GM12878 (cell line): ENCODE results near the gene CLDN24. TPM values are rescaled to one million over a fixed set of nuclear protein-coding genes. Genes with fewer than 3 reads are reported as not detected.

Experiments
- ATAC-seq: fragments of 200-7000 bp; cut with Tn5 transposase; 3 replicates; pipeline ENCODE4 v1.9.1; 2020; ENCODE audit warnings: mild to moderate bottlenecking, moderate library complexity
- BruUV-seq: library from RNA; stranded (reverse); fragments of 400-500 nt; replicated peaks from 2 replicates; lab custom pipeline; 2021; lab: Mats Ljungman, UMichigan
- CTCF ChIA-PET: fragments of 300-600 bp; sonication (Branson Sonifier 250); formaldehyde crosslinking; extraction: SDS; loops from one replicate; lab custom pipeline; 2021; ENCODE audit warnings: inconsistent platforms; lab: Yijun Ruan, JAX
- POLR2A ChIA-PET: fragments of 350-600 bp; formaldehyde crosslinking; extraction: SDS; loops from one replicate; lab custom pipeline; 2021; ENCODE audit warnings: inconsistent platforms; lab: Charles Lee
- RAD21 ChIA-PET: fragments of 300-600 bp; sonication (Branson Sonifier 250); formaldehyde crosslinking; loops from one replicate; lab custom pipeline; 2023; ENCODE audit warnings: antibody characterized with exemption; ENCODE audit not compliant: unreplicated experiment; lab: Charles Lee
- SMC1A ChIA-PET: fragments of 300-600 bp; sonication (Branson Sonifier 250); formaldehyde crosslinking; loops from one replicate; lab custom pipeline; 2023; ENCODE audit not compliant: unreplicated experiment, uncharacterized antibody; lab: Charles Lee
- DNase-seq: peaks from one replicate; pipeline ENCODE4 v3.0.0-alpha.2; 2011; ENCODE audit warnings: low read depth, low spot score
- FAIRE-seq: peaks from 3 replicates; lab custom pipeline; 2011; peaks lifted over from hg19 to GRCh38; lab: Jason Lieb, UNC
- H2AFZ ChIP-seq: 2 replicates; pipeline ENCODE4 v1.6.0; 2011; ENCODE audit warnings: low read depth, low read length, control low read depth; ENCODE audit not compliant: control insufficient read depth
- H3K27ac ChIP-seq: 2 replicates; pipeline ENCODE4 v1.5.1; 2011; ENCODE audit warnings: control low read depth; ENCODE audit not compliant: control insufficient read depth, insufficient read depth
- H3K27me3 ChIP-seq, 2 experiments: replicated peaks in 1 of 2; 2 replicates each; pipeline versions ENCODE4 v1.6.0 to v1.6.1; 2011; ENCODE audit warnings: low read length in 1 of 2; ENCODE audit not compliant: control insufficient read depth in 2 of 2, insufficient read depth in 2 of 2
- H3K36me3 ChIP-seq, 2 experiments: 2 replicates each; pipeline ENCODE4 v1.5.1; 2011; ENCODE audit warnings: low read length in 1 of 2; ENCODE audit not compliant: control insufficient read depth in 2 of 2, insufficient read depth in 2 of 2
- H3K4me1 ChIP-seq: 2 replicates; pipeline ENCODE4 v1.6.1; 2011; ENCODE audit warnings: mild to moderate bottlenecking, low read length, moderate library complexity, mixed read lengths; ENCODE audit not compliant: control insufficient read depth, insufficient read depth
- H3K4me2 ChIP-seq: 2 replicates; pipeline ENCODE4 v1.6.0; 2011; ENCODE audit warnings: control low read depth; ENCODE audit not compliant: control insufficient read depth, insufficient read depth
- H3K4me3 ChIP-seq: fragments of 200-600 bp; sonication (generic); 2 replicates; pipeline ENCODE4 v1.5.1; 2016
- H3K79me2 ChIP-seq: 2 replicates; pipeline ENCODE4 v1.6.0; 2011; ENCODE audit warnings: low read length; ENCODE audit not compliant: control insufficient read depth, insufficient read depth
- H3K9ac ChIP-seq: 2 replicates; pipeline ENCODE4 v1.8.0; 2011; ENCODE audit warnings: low read length, control low read depth, mixed read lengths; ENCODE audit not compliant: control insufficient read depth, insufficient read depth
- H3K9me3 ChIP-seq: replicated peaks from 3 replicates; pipeline ENCODE4 v1.5.1; 2011; ENCODE audit warnings: mild to moderate bottlenecking, low read length; ENCODE audit not compliant: control insufficient read depth, insufficient read depth
- H4K20me1 ChIP-seq: 2 replicates; pipeline ENCODE4 v1.6.0; 2011; ENCODE audit not compliant: control insufficient read depth, insufficient read depth
- ATF7 ChIP-seq: fragments of 450-650 bp; IDR thresholded peaks from 2 replicates; pipeline ENCODE4 v1.6.1; 2016; ENCODE audit warnings: low read depth, mild to moderate bottlenecking
- CTCF ChIP-seq, 3 experiments: IDR thresholded peaks in 2 of 3; conservative IDR thresholded peaks in 1 of 3; 2 replicates each; pipeline ENCODE4 v1.5.1; 2011; ENCODE audit warnings: low read depth in 3 of 3, low read length in 3 of 3, mild to moderate bottlenecking in 3 of 3, control low read depth in 2 of 3, moderate library complexity in 2 of 3, inconsistent platforms in 1 of 3, mixed read lengths in 1 of 3; ENCODE audit not compliant: control insufficient read depth in 2 of 3, insufficient read depth in 1 of 3; ENCODE audit errors: extremely low read depth in 1 of 3
- PKNOX1 ChIP-seq: fragments of 450-650 bp; IDR thresholded peaks from 2 replicates; pipeline ENCODE4 v1.6.1; 2016; ENCODE audit warnings: mild to moderate bottlenecking
- TARDBP ChIP-seq: IDR thresholded peaks from 2 replicates; pipeline ENCODE4 v1.6.1; 2016; ENCODE audit warnings: borderline replicate concordance
- ZBTB4 ChIP-seq: fragments of 450-650 bp; formaldehyde crosslinking; IDR thresholded peaks from 2 replicates; pipeline ENCODE4 v1.4.0; 2022; ENCODE audit warnings: mild to moderate bottlenecking, moderate library complexity
- WGBS: methylation state at CpG from one replicate; pipeline ENCODE4 v1.1.6; 2016; ENCODE audit warnings: low lambda C conversion rate; ENCODE audit not compliant: insufficient replicate concordance, insufficient coverage; ENCODE audit errors: missing lambda C conversion rate; 5-methylcytosine and 5-hydroxymethylcytosine counted together
- in situ Hi-C: fragments of 300-500 bp; cut with MboI; formaldehyde crosslinking; loops from 9 replicates; pipeline ENCODE4 v1.14.3; 2018; ENCODE audit warnings: mixed read lengths
- intact Hi-C: fragments of 100-400 bp; cut with micrococcal nuclease; formaldehyde crosslinking; loops from one replicate; pipeline ENCODE4 v1.14.2; 2022; ENCODE audit not compliant: unreplicated experiment
- polyA plus RNA-seq, 11 experiments: library from polyadenylated mRNA; depleted of rRNA in 4 of 11; unstranded in 6 of 11; stranded (reverse) in 5 of 11; fragments of >200 nt; fragmentation: Nextera tagmentation in 4 of 11; fragmentation: Illumina TruSeq in 1 of 11; extraction: Ambion mirVana in 4 of 11; extraction: Trizol in 1 of 11; gene quantifications; 1 replicate in 1 of 11; 2 replicates in 10 of 11; pipeline versions ENCODE4 v1.2.1 to v1.2.3, GENCODE V29; 2011 to 2016; ENCODE audit warnings: inconsistent platforms in 2 of 11, missing spikeins in 2 of 11, low read depth in 1 of 11
- total RNA-seq, 4 experiments: library from RNA; depleted of rRNA in 3 of 4; stranded (reverse); fragments of >200 nt in 3 of 4; fragmentation: Illumina TruSeq in 1 of 4; extraction: Trizol in 1 of 4; gene quantifications; 2 replicates each; pipeline versions ENCODE4 v1.2.1 to v1.2.3, GENCODE V29; 2013 to 2021

CLDN24 gene
- total and polyA plus RNA-seq, 10 of the 15 experiments (the other 5 are each of a cell fraction or from before 2014, with no cell fraction given) = not detected

- 45% methylated on average over 2 of the region's 2 CpGs for WGBS
- intact Hi-C loops = loop anchor here (10.0 kb wide), 1 partner anchor 216 kb away; the partner anchor contains the start of gene ING2
- ChIA-PET RAD21 (no interaction called here), POLR2A (no interaction called here), SMC1A (interaction anchor here (1.0 kb wide), 1 partner anchor 39 kb away, joined by 3 read pairs; no protein-coding TSS in a partner anchor), CTCF (interaction anchor here (0.6 kb wide), 1 partner anchor 112 kb away, joined by 3 read pairs; no protein-coding TSS in a partner anchor)
- no TSS peak for BruUV-seq
- H3K9me3 ChIP-seq = no peaks in the 10 kb centered on the region
- H3K9ac ChIP-seq = no peak overlapping the region
- no peaks in the 10 kb centered on the region for H4K20me1 ChIP-seq
- H3K36me3 ChIP-seq = no peaks in the 10 kb centered on the region
- H3K4me1 ChIP-seq = no peaks in the 10 kb centered on the region
- no peak for DNase-seq
- no peak overlapping the region for H3K4me2 ChIP-seq
- ATAC-seq = peak; percentile 26; the same call in 2 of the 3 replicates
- H3K27me3 ChIP-seq = no peaks in the 10 kb centered on the region
- TF ChIP-seq TARDBP = no peak
- TF ChIP-seq CTCF (IDR thresholded peaks at IDR 0.05 in 2 of 3, conservative IDR thresholded peaks at IDR 0.05 in 1 of 3; ENCODE audit: control insufficient read depth in 2 of 3, extremely low read depth in 1 of 3, insufficient read depth in 1 of 3, low read depth in 3 of 3, low read length in 3 of 3) = peak in 1 of 3 experiments; percentile 9; a peak in 1 of 6 replicates
- H2AFZ ChIP-seq = no peak overlapping the region
- in situ Hi-C loops = no loop called here
- no peak for FAIRE-seq
- no peak overlapping the region for H3K27ac ChIP-seq
- no peaks in the 10 kb centered on the region for H3K79me2 ChIP-seq
- no peak overlapping the region for H3K4me3 ChIP-seq
These were observed 33.3 kb downstream of the CLDN24 start for GRCh38 chr4:183288955-183289354.

- ChIA-PET RAD21 (interaction anchor here (1.0 to 1.8 kb wide), 3 partner anchors 10 to 29 kb away, joined by 4 to 7 read pairs (median 5); no protein-coding TSS in a partner anchor), POLR2A (interaction anchor here (1.0 kb wide), 1 partner anchor 10 kb away, joined by 3 read pairs; no protein-coding TSS in a partner anchor), SMC1A (interaction anchor here (0.8 to 1.5 kb wide), 4 partner anchors 10 to 109 kb away, joined by 3 to 4 read pairs (median 3); no protein-coding TSS in a partner anchor), CTCF (interaction anchor here (1.0 to 1.5 kb wide), 2 partner anchors 18 to 120 kb away, joined by 3 to 5 read pairs; no protein-coding TSS in a partner anchor)
- Histone ChIP-seq H3K27me3 (no peaks in the 10 kb centered on the region), H2AFZ (no peak overlapping the region), H4K20me1 (no peaks in the 10 kb centered on the region), H3K4me1 (no peaks in the 10 kb centered on the region), H3K4me2 (no peak overlapping the region), H3K36me3 (no peaks in the 10 kb centered on the region), H3K9ac (no peak overlapping the region), H3K9me3 (no peaks in the 10 kb centered on the region), H3K4me3 (no peak overlapping the region), H3K27ac (no peak overlapping the region), H3K79me2 (no peaks in the 10 kb centered on the region)
- no TSS peak for BruUV-seq
- intact Hi-C loops = loop anchor here (10.0 kb wide), 1 partner anchor 217 kb away; the partner anchor contains the start of gene ING2
- FAIRE-seq (no peak), DNase-seq (no peak), ATAC-seq (peak; percentile 81)
- in situ Hi-C loops = no loop called here
- WGBS = 54% methylated on average over 6 of the region's 6 CpGs
- TF ChIP-seq ATF7 = peak; percentile 50; the same call in 1 of the 2 replicates
- TF ChIP-seq PKNOX1 = peak; percentile 53
- TF ChIP-seq ZBTB4 (CRISPR knock-in tag) = no peak
These were observed 34.5 kb downstream of the CLDN24 start for GRCh38 chr4:183287677-183288076.
